NCI-H187 (cell line): ENCODE measurements around the gene MAPK8IP3.
"Not testable (repeated sequence)": the region's sequence is repeated elsewhere in the genome, so short reads cannot be mapped to it uniquely, and the experiment has no call there.

Experiments
- DNase-seq, 2 experiments: peaks; one replicate each; lab custom pipeline; 2025; lab: John Stamatoyannopoulos, UW

Gene MAPK8IP3

DNA sequence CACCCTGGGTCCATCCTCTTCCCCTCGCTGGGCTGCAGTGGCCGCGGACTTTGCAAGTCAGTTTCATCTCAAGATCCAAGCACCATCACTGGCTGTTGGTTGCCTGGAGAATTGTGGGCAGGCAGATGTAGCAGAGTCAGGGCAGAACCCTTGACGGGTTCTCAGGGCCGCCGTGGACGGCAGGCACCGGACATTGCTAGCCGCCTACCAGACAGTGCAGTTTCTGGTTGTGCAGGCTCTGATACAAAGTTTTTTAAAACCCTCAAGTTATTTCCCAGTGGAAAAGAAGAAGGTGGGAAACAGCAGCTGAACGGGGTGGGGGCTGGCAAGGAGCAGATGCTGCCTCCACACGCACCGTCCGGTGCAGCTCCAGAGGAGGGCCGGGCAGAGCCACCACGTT, 3.4 kb downstream of the MAPK8IP3 start:
- no peak for DNase-seq

DNA sequence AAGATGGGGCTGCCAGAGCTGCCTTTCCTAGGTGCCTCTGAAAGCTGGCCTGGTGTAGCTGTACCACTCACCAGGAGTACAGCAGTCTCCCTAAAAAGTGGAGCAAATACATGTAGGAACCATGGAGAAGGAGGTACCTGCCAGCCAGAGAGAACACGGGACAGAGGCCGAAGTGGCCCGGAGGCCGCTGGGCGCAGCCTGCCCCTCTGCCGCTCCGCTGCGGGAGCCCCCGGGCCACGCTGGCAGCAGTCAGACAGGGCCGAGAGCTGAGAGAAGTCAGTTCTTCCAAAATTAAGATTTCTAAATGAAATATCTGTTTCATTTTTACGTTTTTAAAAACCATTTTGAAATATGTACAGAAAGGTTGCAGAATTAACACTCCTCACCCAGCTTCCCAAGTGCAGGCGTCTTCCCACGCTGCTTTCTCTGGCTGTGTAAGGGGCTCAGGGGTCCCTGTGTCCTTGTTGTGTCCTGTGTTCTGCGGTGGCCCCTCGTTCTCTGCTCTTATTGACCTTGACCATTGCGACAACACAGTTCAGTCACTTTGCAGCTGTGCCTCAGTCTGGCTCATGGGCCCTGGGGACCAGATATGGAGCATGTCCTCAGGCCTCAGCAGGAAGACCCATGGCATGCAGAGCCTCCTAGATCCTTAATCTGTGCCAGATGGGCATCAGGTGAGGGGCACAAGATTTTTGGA, 5.0 kb downstream of the MAPK8IP3 start:
- no peak for DNase-seq

DNA sequence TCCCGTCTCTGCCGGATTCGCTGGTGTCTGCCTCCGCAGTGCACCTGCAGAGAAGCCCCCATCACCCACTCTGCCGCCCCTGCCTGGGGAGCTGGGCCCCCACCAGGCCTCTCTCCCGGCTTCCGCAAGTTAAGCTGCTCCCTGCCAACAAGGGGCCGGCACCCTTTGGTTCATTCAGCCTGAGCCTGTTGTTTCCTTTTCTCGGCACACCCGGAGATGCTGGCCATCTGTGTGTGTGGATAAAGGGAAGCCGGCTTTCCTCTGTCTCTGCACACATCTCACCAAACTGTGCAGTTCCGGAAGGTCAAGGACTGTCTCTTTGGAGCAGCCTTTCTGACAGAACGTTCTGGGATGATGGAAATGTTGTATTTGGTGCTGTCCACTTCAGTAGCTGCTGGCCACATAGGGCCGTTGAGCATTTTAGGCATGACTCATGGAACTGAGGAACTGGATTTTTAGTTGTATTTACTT, 6.8 kb downstream of the MAPK8IP3 start:
- no peak for DNase-seq

DNA sequence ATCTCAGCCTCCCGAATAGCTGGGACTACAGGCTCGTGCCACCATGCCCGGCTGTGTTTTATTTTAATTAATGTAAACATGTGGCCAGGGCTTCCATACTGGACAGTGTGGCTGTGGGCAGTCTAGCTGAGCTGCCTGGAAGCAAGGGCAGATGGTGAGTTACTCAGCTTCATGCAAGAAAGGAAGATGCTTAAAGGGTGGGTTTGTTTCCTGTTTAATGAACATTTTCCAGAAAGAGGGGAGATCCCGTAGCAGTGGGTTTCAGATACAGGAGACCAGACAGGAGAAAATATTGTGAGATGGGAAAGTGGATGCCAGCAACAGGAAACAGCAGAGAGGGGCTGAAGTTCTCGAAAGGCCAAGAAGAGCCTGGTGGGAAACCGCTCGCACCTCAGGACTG, 7.3 kb downstream of the MAPK8IP3 start:
- DNase-seq = no peak

DNA sequence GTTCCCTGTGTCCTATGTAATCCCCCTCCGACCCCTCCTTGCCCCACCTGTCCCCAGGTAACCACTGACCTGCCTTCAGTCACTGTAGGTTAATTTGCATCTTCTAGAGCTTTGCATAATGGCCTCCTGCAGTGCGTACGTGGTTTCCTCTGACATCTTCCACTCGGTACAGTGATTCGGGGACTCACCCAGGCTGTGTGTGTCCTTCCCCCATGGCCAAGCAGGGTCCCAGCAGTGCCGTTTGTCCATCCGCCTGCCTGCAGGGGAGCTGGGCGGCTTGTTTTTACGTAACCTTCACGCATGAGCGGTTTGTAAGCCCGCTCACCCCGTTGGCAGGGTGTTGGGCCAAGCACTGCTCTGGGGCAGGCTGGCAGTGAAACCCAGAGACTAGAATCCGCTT, 7.9 kb downstream of the MAPK8IP3 start:
- DNase-seq = no peak

DNA sequence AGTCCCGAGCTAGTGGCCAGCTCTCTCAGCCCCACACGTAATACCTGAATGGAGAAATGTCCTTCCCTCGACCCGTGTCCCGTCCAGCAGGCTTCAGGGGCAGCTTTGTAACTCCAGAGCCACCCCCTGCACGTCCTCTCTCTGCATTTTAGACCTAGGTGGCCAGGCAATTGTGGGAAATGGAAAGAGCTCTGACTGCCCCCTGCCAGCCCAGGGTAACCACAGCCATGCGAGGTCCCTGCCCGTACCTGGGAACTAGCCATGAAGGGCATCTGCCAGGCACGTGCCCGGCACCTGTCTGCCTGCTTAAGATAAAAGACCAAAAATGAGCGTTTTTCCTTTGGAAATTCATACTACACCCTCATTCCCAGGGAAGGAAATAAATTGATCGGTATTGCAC, 9.2 kb downstream of the MAPK8IP3 start:
- no peak for DNase-seq

DNA sequence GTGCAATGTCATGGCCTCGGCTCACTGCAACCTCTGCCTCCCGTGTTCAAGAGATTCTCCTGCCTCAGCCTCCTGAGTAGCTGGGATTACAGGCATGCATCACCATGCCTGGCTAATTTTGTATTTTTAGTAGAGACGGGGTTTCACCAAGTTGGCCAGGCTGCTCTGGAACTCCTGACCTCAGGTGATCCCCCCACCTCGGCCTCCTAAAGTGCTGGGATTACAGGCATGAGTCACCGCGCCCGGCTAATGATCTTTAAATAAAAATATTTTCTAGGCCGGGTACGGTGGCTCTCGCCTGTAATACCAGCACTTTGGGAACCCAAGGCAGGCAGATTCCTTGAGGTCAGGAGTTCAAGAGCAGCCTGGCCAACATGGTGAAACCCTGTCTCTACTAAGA, 12.2 kb downstream of the MAPK8IP3 start:
- not testable (repeated sequence) for DNase-seq

DNA sequence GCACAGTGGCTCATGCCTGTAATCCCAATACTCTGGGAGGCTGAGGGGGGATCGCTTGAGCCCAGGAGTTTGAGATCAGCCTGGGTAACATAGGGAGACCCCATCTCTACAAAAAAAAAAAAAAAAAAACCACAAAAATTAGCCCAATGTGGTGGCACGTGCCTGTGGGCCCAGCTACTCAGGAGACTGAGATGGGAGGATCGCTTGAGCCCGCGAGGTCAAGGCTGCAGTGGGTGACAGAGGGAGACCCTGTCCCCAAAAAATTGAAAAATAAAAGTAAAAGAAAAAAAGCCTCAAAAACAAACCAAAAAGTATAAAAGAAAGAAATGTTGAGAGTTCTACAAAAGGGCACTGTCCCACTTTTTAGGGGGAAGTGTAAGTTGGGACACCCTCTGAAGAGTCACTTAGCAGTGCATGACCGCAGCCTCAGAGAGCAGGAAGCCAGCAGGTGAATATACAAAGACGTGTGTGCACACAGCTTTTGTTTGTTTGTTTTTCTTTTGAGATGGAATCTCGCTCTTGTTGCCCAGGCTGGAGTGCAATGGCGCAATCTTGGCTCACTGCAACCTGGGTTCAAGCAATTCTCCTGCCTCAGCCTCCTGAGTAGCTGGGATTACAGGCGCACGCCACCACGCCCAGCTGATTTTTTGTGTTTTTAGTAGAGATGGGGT, 13.7 kb downstream of the MAPK8IP3 start:
- not testable (repeated sequence) for DNase-seq

DNA sequence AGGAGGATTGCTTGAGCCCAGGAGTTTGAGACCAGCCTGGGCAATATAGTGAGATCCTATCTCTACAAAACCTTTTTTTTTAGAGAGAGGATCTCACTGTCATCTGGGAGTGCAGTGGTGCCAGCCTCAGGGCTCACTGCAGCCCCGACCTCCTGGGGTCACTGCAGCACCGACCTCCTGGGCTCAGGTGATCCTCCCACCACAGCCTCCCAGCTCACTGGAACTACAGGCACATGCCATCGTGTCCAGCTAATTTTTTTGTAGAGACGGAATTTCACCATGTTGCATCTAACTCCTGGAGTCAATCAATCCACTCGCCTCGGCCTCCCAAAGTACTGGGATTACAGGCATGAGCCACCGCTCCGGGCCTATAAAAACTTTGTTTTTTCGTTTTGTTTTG, 15.4 kb downstream of the MAPK8IP3 start:
- no peak for DNase-seq

DNA sequence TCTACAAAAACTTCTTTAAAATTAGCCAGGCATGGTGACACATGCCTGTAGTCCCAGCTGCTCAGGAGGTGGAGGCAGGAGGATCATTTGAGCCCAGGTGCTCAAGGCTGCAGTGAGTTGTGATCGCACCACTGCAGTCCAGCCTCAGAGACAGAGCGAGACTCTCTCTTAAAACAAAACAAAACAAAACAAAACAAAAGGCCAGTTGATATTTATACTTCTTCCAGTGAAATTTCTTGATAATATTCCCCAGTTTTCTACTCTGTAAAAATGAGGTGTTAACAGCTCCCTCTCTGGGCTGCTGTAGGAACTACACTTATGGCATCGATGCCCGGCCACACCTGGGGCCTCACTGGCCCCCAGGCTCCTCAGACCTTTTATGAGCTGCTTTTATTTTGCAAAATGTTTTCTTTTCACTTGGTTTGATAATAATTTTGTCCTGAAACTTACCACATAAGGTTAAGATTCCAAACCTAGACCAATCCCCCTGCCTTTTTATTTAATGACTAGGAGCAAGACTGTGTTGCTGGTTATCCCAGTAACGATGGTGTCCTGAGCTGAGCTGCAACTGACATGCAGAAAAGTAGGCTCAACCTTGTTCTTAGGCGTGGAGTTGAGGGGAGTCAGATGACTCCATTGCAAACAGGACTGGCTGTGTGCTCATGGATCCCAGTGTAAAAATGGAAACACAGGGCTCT, 17.6 kb downstream of the MAPK8IP3 start:
- DNase-seq = no peak

DNA sequence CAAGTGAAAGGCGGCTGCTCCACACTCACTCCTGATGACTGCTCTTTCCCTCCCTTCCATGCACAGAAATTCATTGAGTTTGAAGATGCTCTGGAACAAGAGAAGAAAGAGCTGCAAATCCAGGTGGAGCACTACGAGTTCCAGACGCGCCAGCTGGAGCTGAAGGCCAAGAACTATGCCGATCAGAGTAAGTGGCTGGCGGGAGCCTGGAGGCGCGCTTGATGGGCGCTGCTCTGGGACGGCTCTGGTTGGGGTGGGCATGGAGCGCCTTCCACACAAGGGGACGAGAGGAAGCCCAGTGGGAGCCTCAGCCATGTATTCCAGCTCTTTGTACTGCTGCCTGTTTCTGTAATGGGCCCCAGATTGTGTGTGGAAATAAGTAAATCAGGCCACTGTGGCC, 18.5 kb downstream of the MAPK8IP3 start:
- DNase-seq = no peak

DNA sequence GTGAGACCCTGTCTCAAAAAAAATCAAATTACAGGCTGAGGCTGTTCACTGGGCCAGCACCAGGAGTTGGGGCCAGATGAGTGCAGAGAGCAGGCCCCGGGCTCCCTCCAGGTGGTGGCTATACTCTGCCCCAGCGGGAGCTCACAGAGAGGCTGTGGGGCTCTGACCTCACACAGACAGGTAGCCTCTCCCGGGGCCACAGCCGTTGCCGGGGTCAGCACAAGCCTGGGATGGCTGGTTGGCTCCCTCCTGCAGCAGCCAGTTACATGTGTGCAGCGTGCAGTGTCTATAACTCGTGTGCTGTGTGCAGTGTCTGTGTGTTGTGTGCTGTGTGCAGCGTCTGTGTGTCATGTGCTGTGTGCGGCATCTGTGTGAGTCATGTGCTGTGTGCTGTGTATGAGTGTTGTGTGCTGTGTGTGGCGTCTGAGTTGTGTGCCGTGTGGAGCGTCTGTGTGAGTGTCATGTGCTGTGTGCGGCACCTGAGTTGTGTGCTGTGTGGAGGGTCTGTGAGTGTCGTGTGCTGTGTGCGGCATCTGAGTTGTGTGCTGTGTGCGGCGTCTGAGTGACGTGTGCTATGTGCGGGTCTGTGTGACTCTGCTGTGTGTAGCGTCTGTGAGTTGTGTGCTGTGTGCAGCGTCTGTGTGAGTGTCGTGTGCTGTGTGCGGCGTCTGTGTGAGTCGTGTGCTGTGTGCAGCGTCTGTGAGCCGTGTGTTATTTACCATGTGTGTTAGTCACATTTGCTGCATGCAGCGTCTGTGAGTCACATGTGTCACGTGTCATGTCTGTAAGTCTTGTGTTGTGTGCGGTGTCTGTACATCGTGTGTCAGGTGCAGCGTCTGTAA, 20.9 kb downstream of the MAPK8IP3 start:
- DNase-seq = no peak

DNA sequence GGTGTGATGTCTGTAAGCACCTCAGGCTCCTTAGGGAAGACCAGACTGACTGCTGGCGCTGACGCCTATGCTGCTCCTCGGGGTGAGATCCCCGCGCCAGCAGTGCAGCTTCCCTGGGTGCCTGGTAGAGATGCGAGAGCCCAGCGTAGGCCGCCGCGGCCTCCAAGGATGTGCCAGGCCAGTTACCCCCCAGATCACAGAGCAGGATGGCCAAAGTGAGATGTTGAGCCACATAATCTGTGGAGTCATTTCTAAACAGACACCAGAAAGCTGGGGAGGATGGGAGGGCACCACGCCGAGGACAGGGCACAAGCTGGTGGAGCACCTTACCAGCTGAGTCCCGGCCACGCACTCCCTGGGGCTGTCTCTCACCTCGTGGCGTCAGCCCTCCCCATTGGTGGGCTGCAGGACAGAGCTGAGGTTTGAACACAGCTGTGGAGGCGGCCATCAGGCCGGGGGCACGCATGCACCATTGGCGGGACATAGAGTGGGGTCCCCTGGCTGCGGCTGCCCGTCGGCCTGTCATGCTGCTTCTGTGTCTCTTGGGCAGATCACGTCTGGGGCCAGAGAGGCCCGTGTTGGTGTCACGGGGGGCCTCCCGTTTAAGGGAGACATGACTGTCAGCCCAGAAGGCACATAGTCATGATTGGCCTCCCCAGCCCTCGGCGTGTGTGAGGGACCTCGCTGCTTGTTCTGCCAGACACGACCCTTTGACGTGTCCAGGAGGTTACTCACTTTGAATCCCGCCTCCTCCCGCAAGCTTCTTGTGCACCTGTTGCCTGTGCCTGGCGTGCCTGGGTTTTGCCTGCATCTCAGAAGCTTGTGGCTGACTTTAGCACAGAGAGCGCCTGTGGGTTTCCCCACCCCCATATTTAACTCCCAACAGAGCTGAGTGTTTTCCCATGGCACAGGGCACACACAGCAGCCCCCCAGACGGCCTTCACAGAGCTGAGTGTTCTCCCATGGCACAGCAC, 21.9 kb downstream of the MAPK8IP3 start:
- DNase-seq = no peak

DNA sequence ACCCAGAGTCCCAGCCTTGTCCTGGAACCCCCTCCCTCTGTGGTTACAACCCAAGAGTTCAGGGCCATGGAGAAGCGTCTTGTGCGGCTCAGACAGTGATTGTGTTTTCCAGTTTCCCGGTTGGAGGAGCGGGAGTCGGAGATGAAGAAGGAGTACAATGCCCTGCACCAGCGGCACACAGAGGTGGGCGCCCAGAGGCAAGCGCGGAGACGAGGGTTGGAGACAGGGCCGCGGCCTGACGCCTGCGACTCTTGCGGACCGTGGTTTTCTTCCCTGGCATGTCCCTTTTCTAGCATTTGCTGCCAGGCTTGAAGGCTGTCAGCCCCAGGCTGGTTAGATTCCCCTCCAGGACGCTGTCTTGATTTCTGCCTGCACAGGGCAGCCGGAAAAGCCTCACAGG, 23.0 kb downstream of the MAPK8IP3 start:
- DNase-seq = no peak

DNA sequence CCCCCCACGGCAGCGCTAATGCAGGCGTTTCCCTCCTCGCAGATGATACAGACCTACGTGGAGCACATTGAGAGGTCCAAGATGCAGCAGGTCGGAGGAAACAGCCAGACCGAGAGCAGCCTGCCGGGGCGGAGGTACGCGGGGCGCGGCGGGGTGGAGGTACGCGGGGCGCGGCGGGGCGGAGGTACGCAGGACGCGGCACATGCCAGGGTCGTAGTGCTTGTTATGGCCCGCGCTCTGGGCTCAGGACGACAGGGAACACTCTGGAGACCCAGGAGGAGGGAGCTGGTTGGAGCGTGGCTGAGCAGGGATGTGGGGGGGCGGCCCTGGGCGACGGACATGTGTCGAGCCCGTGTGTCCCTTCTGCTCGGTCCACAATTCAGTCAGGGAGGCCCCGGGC, 23.4 kb downstream of the MAPK8IP3 start:
- DNase-seq = no peak

DNA sequence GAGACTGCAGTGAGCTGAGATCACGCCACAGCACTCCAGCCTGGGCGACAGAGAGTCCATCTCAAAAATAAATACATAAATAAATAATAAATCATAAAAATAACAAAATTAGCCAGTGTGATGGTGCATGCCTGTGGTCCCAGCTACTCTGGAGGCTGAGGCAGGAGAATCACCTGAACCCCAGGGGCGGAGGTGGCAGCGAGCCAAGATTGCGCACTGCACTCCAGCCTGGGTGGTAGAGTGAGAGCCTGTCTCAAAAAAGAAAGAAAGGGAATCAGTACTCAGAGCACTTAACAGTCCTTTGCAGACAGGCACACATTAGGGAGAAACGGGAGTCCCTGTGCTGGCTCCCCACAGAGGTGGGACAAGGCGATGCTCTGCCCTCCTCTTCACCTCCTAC, 25.1 kb downstream of the MAPK8IP3 start:
- no peak for DNase-seq

DNA sequence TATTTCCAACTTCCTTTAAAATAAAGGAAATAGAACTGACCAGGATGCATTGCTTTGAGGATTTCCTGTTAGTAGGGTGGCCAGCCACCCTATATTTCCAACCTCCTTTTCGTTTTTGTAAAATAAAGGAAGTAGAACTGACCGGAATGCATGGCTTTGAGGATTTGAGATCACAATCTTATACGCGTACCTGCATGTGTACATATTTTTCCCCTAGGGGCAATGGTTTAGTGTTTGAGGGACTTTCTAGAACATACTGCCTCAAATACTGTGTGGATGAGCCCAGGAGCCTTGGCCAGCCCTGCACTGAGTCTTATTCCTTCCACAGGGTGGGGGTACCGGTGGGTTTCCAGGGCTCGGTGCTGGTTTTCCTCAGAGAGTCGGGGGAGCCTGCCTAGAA, 25.6 kb downstream of the MAPK8IP3 start:
- DNase-seq = no peak

DNA sequence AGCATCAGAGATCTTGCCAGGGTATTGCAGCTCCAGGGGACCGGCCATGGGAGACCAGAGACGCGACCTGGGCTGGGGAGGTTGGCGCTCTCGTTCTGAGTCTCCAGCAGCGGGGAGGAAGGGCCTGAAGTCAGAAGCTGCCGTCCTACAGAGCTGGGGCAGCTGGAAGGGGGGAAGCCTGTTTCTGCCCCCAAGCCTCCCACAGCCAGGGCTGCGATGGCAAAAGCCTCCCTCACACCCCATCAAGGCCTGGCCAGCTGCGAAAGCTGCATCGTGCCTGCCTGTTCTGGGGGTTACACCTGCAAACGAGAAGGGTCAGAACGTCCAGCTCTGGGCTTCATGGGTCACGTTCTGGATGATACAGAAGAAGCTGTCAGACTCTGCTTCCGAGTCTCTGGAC, 26.1 kb downstream of the MAPK8IP3 start:
- no peak for DNase-seq

DNA sequence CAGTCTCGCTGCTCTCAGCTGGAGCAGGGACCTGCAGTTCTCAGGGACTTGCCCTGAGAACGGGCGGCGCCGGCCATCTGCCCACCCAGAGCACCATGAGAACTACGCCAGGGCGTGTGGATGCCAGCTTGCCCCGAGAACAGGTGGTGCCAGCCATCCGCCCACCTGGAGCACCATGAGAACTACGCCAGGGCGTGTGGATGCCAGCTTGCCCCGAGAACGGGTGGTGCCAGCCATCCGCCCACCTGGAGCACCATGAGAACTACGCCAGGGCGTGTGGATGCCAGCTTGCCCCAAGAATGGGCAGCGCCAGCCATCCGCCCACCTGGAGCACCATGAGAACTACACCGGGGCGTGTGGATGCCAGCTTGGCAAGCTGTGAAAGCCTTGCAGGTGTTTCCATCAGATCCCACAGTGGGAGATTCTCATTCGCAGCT, 26.6 kb downstream of the MAPK8IP3 start:
- not testable (repeated sequence) for DNase-seq

DNA sequence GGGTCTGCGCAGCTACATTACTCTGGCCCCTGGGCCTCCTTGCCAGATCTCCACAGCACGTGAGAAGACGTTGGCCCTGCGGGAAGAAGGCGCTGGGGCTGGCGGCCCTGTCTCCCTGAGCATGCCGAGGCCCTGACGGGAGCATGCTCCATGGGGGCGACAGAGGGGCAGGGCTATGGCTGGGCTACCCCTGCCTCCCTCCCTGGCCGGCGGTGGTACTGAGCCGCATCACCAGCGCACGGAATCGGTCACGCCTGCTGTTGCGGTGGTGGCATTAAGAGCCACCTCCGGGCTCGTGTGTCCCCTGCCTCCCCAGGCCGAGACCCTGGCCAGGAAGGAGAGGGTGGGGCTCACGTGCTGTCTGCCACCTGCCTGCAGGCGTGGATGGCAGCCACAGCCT, 28.1 kb downstream of the MAPK8IP3 start:
- DNase-seq = no peak

DNA sequence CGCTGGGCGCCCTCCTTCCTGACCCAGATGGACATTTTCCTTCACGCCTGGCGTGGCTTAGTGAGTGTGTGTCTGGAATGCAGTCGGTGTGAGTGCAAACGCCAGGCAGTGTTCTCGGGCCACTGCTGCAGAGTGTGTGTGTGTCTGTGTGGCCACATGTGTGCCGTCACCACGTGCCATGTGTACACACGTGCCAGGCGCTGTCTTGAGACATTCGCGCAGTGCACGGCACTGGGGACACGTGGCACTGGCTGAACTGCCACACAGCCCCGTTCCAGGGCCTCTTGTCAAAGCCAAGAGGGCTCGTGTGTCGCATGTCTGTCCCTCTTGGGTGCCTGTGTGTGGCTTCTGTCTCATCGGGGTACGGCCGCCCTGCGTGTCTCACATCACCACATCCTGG, 28.8 kb downstream of the MAPK8IP3 start:
- no peak for DNase-seq
